Hematopoietic multipotent progenitor cell treated with erythropoietin and hydrocortisone succinate and interleukin-3 and kit ligand, for 6 days (in vitro differentiated cells): ENCODE measurements around the gene MAN1B1.
A peak's percentile ranks its signal among the peaks of the same experiment; 100 is the strongest.
"Not testable (repeated sequence)": the region's sequence is repeated elsewhere in the genome, so short reads cannot be mapped to it uniquely, and the experiment has no call there.

ENCODE experiments used
- DNase-seq: peaks from one replicate; pipeline ENCODE4 v3.0.0-alpha.2; 2015

The MAN1B1 gene

GRCh38 chr9:137129456-137130175, 42.8 kb downstream of the MAN1B1 start:
- peak; percentile 95 for DNase-seq

- DNase-seq = no peak
Measured at GRCh38 chr9:137130176-137130755, 43.5 kb downstream of the MAN1B1 start.

GRCh38 chr9:137134191-137134590, 47.4 kb downstream of the MAN1B1 start:
- DNase-seq = no peak

DNA sequence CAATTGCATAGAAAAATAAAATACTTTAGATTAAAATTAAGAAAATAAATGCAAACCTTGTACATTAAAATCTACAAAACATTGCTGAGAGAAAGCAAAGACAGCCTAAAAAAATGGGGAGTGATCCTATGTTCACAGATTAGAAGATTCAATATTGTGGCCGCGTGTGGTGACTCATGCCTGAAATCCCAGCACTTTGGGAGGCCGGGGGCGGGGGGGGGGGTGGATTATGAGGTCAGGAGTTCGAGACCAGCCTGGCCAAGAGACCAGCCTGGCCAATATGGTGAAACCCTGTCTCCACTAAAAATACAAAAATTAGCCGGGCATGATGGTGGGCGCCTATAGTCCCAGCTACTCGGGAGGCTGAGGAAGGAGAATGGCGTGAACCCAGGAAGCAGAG, 48.4 kb downstream of the MAN1B1 start:
- not testable (repeated sequence) for DNase-seq

- peak; percentile 62 for DNase-seq
Measured at GRCh38 chr9:137136261-137136880, 49.6 kb downstream of the MAN1B1 start.

- DNase-seq = no peak
Measured at GRCh38 chr9:137136881-137137607, 50.3 kb downstream of the MAN1B1 start.

GRCh38 chr9:137138058-137138721, 51.4 kb downstream of the MAN1B1 start:
- DNase-seq = peak; percentile 53

- peak; percentile 63 for DNase-seq
Measured at GRCh38 chr9:137138722-137139467, 52.1 kb downstream of the MAN1B1 start, which contains the start of gene GRIN1. GRIN1 (plus strand) TSS chr9:137139154; CDS start chr9:137139487, 333 bp downstream.

- DNase-seq = no peak
Measured at GRCh38 chr9:137139468-137140150, 52.8 kb downstream of the MAN1B1 start.

GRCh38 chr9:137140151-137141012, 53.6 kb downstream of the MAN1B1 start:
- DNase-seq = no peak

- DNase-seq = no peak
Measured at GRCh38 chr9:137141050-137141810, 54.4 kb downstream of the MAN1B1 start.

- DNase-seq = no peak
Measured at GRCh38 chr9:137141976-137142936, 55.5 kb downstream of the MAN1B1 start.

DNA sequence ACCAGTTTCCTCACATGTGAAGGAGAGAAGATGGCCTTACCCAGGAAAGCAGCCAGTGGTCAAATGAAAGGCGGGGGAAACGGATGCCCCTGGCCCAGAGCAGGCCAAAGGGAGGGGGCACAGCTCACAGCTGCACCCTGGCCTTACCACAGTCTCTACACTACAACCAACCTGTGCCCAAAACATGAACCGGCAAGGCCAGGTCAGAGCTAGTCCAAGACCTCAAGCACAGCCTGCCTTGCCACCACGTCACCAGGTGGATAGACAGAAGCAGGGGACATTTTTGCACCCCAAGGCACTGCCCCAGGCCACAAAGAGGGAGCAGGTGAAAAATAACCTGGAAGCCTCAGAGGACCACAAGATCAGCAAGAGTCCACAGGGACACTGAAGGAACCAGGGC, 56.7 kb downstream of the MAN1B1 start:
- DNase-seq = no peak

GRCh38 chr9:137145731-137146526, 59.1 kb downstream of the MAN1B1 start:
- no peak for DNase-seq

GRCh38 chr9:137146527-137146918, 59.7 kb downstream of the MAN1B1 start:
- peak; percentile 41 for DNase-seq

DNA sequence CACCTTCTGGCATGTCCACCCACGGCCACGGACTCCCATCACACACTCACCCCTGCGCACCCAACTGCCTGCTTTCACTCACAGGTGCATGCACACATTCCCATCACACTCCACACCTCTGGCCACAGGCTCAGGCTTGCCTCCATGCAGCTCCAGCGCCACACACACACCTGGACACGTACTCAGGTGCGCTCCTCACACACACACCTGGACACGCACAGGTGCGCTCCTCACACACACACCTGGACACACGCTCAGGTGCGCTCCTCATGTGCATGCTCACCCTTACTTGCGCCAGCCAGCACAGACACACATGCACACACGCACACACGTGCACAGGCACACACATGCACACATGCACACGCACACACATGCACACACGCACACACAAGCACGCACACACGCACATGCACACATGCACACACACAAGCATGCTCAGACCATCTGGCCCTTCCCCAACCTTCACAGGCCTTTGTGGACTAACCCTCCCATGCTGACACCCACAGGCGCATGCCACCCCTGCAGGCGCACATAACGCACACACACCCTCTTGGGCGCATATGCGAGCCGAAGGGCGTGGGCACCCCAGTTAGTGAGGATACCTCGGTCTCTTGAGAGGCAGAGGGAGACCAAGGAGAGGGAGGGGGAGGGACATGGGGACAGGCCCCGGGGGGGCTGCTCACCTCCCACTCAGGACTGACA, 60.5 kb downstream of the MAN1B1 start:
- DNase-seq = no peak

- DNase-seq = no peak
Measured at GRCh38 chr9:137147793-137148160, 61.0 kb downstream of the MAN1B1 start.
